Thyroid gland (tissue), 4 donors: ENCODE measurements around the gene PGBD5. TPM values are rescaled to one million over a fixed set of nuclear protein-coding genes. Genes with fewer than 3 reads are reported as not detected.

Experiments used
- DNase-seq, 2 donors: peaks; one replicate each; pipeline ENCODE4 v3.0.0-alpha.2; 2019
- H3K27ac ChIP-seq, 3 donors: fragments of 200-600 bp; sonication (generic); 1 replicate in 2 of 3; 2 replicates in 1 of 3; pipeline ENCODE4 v1.5.1; 2016 to 2019; ENCODE audit warnings: mild to moderate bottlenecking in 1 of 3, moderate library complexity in 1 of 3
- H3K27me3 ChIP-seq: fragments of 200-600 bp; sonication (generic); one replicate; pipeline ENCODE4 v1.5.1; 2019
- H3K36me3 ChIP-seq, 2 donors: fragments of 200-600 bp; sonication (generic); one replicate each; pipeline ENCODE4 v1.5.1; 2016 to 2019
- H3K4me1 ChIP-seq, 2 donors: fragments of 200-600 bp; sonication (generic); one replicate each; pipeline ENCODE4 v1.5.1; 2017 to 2019
- H3K4me3 ChIP-seq, 3 donors: fragments of 200-600 bp; sonication (generic); replicated peaks in 1 of 3; 1 replicate in 2 of 3; 2 replicates in 1 of 3; pipeline ENCODE4 v1.5.1; 2016; ENCODE audit warnings: mild to moderate bottlenecking in 1 of 3
- H3K9me3 ChIP-seq: fragments of 200-600 bp; sonication (generic); one replicate; pipeline ENCODE4 v1.5.1; 2017
- POLR2A ChIP-seq, 2 donors: fragments of 450-650 bp; IDR thresholded peaks; one replicate each; pipeline ENCODE4 v1.6.1; 2017; ENCODE audit warnings: antibody characterized with exemption in 2 of 2, mild to moderate bottlenecking in 2 of 2, moderate library complexity in 1 of 2
- WGBS, 2 donors: methylation state at CpG; one replicate each; pipeline ENCODE4 v1.1.5; 2017; 5-methylcytosine and 5-hydroxymethylcytosine counted together
- intact Hi-C: fragments of 100-400 bp; cut with DNase I; formaldehyde crosslinking; loops from one replicate; pipeline ENCODE4 v1.15.1; 2023
- total RNA-seq, 4 donors: library from RNA; depleted of rRNA; stranded (reverse); fragments of >200 nt; gene quantifications; one replicate each; pipeline ENCODE4 v1.2.3, GENCODE V29; 2016
- TF ChIP-seq, protein P1 (sequence below), 6 experiments: fragments of 200-600 bp in 3 of 6; fragments of 450-650 bp in 3 of 6; sonication (generic) in 3 of 6; IDR thresholded peaks; one replicate each; pipeline ENCODE4 v1.5.1; 2016 to 2019; ENCODE audit warnings: antibody characterized with exemption in 6 of 6, mild to moderate bottlenecking in 2 of 6, inconsistent platforms in 1 of 6, moderate library complexity in 1 of 6

PGBD5 gene
- total RNA-seq, 4 donors from 2014 or later = 2.7 to 14.9 (median 6.4) TPM

DNA sequence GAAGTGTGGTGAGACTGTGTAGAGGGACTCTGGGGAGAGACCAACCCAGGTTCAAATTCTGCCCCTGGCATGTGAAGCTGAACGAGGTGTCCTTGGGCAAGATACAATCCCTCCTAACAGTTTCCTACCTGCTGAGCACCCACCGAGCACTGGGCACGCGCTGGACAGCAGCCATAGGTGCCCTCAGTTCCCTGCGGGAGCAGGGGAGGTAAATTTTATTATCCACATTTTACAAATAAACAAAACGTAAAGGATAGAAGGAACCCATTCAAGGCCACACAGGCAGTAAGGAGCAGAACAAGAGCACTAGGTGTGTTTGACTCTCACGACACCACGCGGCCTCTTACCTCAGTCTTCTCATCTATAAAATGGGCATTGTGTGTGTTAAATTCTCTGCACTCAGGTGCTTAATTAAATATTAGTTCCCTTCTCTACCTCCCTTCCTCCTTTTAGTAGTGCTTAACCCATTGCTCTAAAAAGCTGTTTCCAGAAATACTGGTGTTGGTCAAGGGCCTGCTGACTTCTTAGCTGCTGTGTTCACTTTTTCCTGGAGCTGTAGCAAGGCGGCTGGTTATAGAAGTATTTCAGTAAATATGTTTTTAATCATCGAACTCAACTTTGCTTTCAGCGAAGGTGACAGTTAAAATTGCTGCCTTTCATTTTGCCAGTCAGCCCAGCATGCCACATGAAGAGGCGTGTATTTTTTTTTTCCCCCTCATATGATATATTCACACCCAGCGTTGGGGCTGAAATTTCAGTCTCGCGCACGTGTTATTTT is 41.6 kb downstream of the PGBD5 start:
- Histone ChIP-seq H3K27me3 (no peaks in the 10 kb centered on the region), H3K36me3 (no peaks in the 10 kb centered on the region), H3K4me3 (no peak overlapping the region), H3K27ac (no peak overlapping the region), H3K9me3 (no peaks in the 10 kb centered on the region), H3K4me1 (peaks cover 0 to 22% of the 10 kb centered on the region in 2 donors)
- 88 to 91% methylated on average over 17 of the region's 17 CpGs for WGBS, 2 donors
- intact Hi-C loops = no loop called here
- TF ChIP-seq, protein P1, sequence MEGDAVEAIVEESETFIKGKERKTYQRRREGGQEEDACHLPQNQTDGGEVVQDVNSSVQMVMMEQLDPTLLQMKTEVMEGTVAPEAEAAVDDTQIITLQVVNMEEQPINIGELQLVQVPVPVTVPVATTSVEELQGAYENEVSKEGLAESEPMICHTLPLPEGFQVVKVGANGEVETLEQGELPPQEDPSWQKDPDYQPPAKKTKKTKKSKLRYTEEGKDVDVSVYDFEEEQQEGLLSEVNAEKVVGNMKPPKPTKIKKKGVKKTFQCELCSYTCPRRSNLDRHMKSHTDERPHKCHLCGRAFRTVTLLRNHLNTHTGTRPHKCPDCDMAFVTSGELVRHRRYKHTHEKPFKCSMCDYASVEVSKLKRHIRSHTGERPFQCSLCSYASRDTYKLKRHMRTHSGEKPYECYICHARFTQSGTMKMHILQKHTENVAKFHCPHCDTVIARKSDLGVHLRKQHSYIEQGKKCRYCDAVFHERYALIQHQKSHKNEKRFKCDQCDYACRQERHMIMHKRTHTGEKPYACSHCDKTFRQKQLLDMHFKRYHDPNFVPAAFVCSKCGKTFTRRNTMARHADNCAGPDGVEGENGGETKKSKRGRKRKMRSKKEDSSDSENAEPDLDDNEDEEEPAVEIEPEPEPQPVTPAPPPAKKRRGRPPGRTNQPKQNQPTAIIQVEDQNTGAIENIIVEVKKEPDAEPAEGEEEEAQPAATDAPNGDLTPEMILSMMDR (IDR thresholded peaks at IDR 0.05) = no peak
- no peak for TF ChIP-seq POLR2A (IDR thresholded peaks at IDR 0.05)
- DNase-seq = no peak

DNA sequence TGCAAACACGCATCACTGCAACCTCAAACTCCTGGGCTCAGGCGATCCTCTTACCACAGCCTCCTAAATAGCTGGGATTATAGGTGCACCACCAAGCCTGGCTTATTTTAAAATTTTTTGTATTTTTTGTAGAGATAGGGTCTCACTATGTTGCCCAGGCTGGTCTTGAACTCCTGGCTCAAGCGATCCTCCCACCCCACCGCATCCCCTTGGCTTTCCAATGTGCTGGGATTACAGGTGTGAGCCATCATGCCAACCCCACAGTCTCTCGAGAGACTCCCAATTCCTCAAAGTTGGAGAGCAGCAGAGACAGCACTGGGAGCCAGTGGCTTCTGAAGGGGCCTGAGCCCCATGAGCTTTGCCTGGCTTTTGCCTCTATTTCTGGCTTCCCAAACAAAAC is 42.7 kb downstream of the PGBD5 start:
- WGBS, 2 donors = 73 to 98% methylated on average over 5 of the region's 5 CpGs
- Histone ChIP-seq H3K36me3 (no peaks in the 10 kb centered on the region), H3K27ac (peak overlapping the region in 1 of 3 donors; percentile 54), H3K9me3 (no peaks in the 10 kb centered on the region), H3K4me1 (peaks cover 0 to 22% of the 10 kb centered on the region in 2 donors), H3K4me3 (no peak overlapping the region), H3K27me3 (no peaks in the 10 kb centered on the region)
- no peak for DNase-seq
- intact Hi-C loops = no loop called here
- TF ChIP-seq, protein P1 (IDR thresholded peaks at IDR 0.05) = no peak
- TF ChIP-seq POLR2A (IDR thresholded peaks at IDR 0.05) = no peak

- Histone ChIP-seq H3K4me3 (no peak overlapping the region), H3K27ac (peak overlapping the region; percentile 48 to 54 (median 53)), H3K27me3 (no peaks in the 10 kb centered on the region), H3K36me3 (no peaks in the 10 kb centered on the region), H3K4me1 (peaks cover 3 to 22% of the 10 kb centered on the region in 2 donors), H3K9me3 (no peaks in the 10 kb centered on the region)
- WGBS, 2 donors = 29 to 40% methylated on average over 7 of the region's 7 CpGs
- intact Hi-C loops = no loop called here
- peak; percentile 73 to 83 for DNase-seq
- TF ChIP-seq, protein P1 (IDR thresholded peaks at IDR 0.05) = peak in 1 of 6 experiments; percentile 11
- TF ChIP-seq POLR2A (IDR thresholded peaks at IDR 0.05) = peak in 1 of 2 donors; percentile 16
Measured at GRCh38 chr1:230382001-230382491, 44.1 kb downstream of the PGBD5 start.

GRCh38 chr1:230381585-230381984 is 44.5 kb downstream of the PGBD5 start:
- Histone ChIP-seq H3K4me1 (peaks cover 4 to 22% of the 10 kb centered on the region in 2 donors), H3K9me3 (no peaks in the 10 kb centered on the region), H3K27ac (peak overlapping the region in 2 of 3 donors; percentile 48 to 54), H3K27me3 (no peaks in the 10 kb centered on the region), H3K4me3 (no peak overlapping the region), H3K36me3 (no peaks in the 10 kb centered on the region)
- no peak for TF ChIP-seq POLR2A (IDR thresholded peaks at IDR 0.05)
- TF ChIP-seq, protein P1 (IDR thresholded peaks at IDR 0.05) = no peak
- no peak for DNase-seq
- intact Hi-C loops = no loop called here
- WGBS, 2 donors = 68 to 70% methylated on average over 6 of the region's 6 CpGs

DNA sequence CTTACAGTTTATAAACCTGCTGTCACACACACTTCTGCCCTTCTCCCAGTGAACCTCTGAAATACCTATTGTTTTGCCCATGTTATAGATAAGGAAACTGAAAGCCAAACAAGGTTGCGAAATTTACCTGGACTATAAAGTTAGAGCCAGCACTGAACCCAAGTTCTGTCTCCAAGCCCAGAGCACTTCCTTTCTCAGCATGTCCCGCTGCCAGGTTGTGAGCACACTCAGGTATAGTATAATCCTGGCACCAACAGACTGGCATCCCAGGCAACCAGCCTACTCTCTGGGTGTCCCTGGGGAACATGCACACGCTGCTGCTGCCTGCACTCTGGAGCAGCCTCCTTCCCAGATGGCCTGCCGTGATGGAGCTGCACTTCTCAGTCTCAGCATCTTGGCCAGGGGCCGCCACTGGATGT is 45.1 kb downstream of the PGBD5 start:
- Histone ChIP-seq H3K4me1 (peaks cover 10 to 26% of the 10 kb centered on the region in 2 donors), H3K9me3 (no peaks in the 10 kb centered on the region), H3K4me3 (no peak overlapping the region), H3K27me3 (no peaks in the 10 kb centered on the region), H3K27ac (peak overlapping the region in 2 of 3 donors; percentile 48 to 54), H3K36me3 (no peaks in the 10 kb centered on the region)
- intact Hi-C loops = no loop called here
- WGBS, 2 donors = 86 to 92% methylated on average over 4 to 5 of the region's 5 CpGs
- TF ChIP-seq, protein P1 (IDR thresholded peaks at IDR 0.05) = no peak
- TF ChIP-seq POLR2A (IDR thresholded peaks at IDR 0.05) = no peak
- DNase-seq = no peak
